T-helper 1 cell treated with Interleukin-12 subunit alpha and Interleukin-12 subunit beta and Interleukin-4 antibody, amounts not matched to agents 30 ng/mL and 1 ng/mL, for 36 hours (primary cell): Measurements from ENCODE around the gene IGFLR1. TPM values are rescaled to one million over a fixed set of nuclear protein-coding genes. Genes with fewer than 3 reads are reported as not detected.

Experiments
- intact Hi-C: fragments of 100-400 bp; cut with micrococcal nuclease; formaldehyde crosslinking; loops from one replicate; pipeline ENCODE4 v1.15.1; 2024
- total RNA-seq: library from RNA; stranded (reverse); gene quantifications from 2 replicates; pipeline ENCODE4 v1.2.3, GENCODE V29; 2022

IGFLR1 gene
- total RNA-seq, 1 donor from 2014 or later: 88.5 TPM

DNA sequence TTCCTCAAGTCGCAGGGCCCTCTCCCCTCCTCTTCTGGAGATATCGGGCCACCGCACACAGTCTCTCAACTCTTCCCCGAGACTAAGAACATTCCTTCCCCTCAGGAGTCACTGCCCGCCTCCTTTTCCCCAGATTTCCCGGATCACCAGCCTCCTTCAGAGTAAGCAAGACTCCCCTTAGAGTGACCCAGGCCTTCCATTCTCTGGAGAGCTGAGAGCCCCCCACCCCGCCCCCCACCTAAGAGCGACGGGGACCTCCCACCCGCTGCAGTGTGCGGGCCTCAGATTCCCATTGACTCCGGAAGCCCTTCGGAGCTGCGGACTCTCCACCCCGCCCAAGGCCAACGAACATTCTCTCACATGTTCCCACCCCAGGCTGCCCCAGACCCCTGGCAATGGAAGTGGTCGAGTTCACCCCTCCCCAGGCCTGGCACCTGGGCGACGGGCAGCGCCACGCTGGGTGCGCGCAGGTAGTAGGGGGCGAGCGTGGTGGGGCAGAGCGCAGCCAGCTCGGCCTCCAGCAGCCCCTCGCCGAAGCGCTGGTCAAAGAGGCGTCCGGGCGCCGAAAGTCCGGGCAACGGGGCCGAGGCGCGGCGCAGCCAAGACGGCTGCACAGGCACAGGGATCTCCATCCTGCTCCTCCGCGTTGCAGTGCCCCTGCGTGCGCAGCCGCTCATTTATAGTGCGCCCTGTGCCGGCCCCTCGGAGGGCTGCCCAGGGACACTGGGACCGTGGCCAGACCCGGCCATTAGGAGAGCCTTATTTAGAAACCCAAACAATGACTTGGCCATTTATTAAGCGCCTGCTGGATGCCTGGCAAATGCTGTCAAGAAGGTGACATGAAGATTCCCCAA, 14.4 kb upstream of the IGFLR1 start, which contains the start of gene HSPB6:
Gene HSPB6, minus strand, starts transcription at position 653 of the 854 bp plus-strand sequence. Its CDS starts 21 bp downstream, at position 632.
- intact Hi-C loops: no loop called here

DNA sequence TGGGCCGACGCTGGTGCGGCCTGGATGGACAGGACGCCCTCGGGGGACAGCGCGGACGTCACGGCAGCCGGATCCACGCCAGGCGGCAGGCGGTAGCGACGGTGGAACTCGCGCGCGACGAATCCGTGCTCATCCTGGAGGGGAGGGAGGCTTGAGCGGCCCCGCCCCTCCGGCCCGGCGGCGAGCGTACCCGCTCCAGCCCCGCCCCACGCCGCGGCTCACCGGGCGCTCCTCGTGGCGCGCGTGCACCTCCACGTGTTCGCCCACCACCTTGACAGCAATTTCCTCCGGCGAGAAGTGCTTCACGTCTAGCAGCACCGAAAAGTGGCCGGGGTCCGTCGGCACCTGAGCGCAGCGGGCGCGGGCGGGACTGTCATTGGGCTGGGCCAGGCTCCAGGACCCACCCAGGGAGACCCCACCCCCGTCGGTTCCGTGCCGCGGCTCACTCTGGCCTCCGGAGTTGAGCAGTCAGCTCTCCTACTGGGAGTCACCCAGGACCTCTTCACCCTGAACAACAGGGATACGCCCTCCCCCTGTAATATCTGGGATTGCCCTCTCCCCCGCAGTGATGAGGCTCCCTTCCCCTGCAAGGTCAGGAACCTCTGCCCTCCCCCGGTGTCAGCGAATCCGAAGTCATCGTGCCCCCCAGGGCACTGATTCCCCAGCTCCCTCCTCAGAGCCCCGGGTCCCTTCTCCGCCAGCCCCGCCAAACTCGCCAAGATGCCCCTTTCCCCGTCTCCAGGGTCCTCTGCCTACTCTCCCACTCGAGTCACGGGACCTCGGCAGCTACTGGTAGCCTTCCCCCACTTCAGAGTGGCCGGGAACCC, 13.5 kb upstream of the IGFLR1 start:
- intact Hi-C loops: no loop called here

DNA sequence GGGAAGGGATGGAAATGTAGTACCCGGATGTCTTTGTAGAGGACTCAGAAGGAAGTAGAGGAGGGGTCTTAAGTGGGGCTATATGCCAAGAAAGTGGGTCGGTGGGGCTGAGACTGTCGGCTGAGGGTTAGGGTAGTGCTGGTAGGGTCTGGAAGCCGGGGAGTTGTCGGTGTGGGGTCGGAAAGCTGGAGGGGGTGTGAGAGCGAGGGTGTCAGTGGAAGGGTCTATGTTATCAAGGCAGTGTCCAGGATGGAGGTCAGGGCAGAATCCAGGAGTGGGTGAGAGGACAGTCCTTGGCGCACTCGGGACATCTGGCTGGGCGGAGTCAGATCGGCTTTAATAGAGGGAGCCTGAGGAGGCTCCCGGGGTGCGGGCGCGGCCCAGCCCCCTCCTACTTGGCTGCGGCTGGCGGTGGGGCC, 12.9 kb upstream of the IGFLR1 start:
- intact Hi-C loops: no loop called here

DNA sequence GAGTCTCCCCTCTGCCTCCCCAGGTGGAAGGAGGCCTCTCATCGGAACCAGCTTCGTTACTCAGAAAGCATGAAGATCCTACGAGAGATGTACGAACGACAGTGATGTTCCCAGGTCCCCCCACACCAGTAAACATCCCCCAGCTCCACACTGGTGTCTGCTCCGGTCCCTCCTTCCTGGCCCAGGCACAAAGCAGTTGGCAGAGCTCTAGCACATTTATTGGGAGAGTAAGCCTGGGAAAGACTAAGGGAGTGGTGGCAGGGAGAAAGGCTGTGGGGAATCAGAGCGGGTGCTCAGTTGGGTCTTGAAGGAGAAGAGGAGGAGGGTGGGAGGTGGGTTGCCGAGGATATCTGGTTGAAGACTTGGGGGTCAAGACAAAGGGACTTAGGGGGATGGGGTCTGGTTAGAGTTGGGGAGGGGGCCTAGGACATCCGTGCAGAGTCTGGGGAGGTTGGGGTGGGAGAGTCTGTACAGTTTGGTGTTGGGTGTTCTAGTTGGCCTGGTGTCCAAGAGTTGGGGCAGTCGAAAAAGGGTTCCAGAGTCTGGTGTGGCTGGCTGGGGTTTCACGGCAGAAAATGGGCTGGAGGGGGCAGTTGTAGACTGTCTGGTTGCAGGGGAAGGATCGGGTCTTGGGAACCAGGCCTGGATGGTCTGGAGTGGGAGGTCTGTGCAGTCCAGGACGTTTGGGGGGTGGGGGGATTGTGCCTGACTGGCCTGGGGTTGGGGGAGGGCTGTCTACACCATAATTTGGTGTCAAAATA, 12.3 kb upstream of the IGFLR1 start:
- intact Hi-C loops: no loop called here

DNA sequence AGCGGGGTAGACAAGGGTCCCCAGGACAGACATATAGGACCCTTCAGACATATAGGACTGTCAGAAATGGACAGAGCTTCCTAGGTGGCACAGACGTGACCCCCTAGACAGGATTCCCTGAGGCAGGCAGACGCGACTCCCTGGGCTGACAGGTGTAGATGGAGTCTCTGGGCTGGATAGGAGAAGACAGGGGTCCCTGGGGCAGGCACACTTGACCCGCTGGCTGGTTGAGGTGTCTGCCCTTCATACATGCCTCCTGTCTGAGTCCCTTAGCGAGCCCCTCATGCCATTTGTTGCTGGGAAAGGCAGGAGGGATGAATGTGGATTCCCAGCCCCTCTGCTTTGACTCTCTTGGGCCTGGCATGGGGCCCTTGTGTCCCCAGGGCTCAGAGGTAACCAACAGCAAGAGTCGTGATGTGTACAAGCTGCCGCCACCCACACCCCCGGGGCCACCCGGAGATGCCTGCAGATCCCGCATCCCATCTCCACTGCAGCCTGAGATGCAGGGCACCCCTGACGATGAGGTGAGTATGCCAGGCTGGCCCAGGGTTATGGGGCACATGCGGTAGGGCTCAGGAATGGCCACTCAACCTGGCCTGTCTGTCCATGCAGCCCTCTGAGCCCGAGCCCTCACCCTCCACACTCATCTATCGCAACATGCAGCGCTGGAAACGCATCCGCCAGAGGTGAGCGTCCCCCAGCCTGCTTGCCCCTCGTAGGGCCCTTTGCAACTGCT, 11.6 kb upstream of the IGFLR1 start:
- intact Hi-C loops: no loop called here

DNA sequence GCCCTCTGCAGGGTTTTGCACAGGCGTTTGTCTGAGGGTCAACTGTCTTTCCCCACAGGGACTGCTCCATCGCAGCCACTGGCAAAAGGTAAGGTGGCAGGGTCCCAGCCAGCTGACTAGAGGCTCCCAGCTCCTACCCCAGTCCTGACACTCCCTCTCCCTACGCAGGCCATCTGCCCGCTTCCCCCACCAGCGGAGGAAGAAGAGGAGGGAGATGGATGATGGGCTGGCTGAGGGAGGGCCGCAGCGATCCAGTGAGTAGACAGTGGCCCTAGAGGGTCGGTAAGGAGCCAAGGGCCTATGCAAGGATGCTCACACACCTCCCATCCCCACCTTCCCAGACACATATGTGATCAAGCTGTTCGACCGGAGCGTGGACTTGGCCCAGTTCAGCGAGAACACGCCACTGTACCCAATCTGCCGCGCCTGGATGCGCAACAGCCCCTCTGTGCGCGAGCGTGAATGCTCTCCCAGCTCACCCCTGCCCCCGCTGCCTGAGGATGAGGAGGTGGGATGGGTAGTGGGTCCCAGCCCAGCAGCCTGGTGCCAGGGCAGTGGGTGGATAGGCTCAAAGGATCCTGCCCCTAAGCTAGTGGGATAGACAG, 10.6 kb upstream of the IGFLR1 start:
- intact Hi-C loops: no loop called here

DNA sequence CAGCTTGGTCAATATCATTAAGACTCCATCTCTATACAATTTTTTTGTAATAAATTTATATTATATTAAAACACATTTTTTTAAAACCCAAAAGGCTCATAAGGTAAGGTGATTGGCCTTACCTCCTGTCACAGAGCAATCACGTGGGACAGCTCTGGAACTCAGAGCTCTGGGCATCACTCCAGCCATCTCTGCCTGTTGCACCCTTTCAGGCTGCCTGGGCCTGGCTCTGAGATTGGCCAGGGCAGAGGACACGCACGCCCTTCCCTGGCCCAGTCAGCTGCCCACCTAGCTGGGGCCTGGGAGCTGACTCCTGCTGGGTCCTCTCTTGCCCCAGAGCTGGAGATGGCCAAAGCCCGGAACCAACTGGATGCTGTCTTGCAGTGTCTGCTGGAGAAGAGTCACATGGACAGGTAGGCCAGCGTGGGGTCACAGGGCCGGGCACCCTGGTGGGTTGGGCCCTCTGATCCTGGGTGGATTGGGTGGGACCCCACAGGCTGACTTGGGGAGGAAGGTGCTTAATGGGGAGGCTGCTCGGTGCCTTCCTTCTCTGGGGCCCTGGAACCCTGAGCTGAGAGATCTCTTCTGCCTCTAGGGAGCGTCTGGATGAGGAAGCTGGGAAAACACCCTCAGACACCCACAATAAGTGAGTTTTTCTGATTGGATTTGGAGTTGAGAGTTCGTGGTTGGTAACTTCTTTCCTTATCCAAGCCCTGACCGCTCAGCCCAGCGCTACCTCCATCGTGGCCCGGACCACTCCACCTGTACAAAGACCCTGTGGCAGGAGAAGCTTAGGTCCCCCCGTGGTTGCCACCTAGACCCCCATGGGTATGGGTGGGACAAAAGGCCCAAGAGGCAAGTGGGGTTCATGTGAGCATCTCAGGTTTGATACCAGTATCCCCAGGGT, 9.8 kb upstream of the IGFLR1 start:
- intact Hi-C loops: no loop called here

DNA sequence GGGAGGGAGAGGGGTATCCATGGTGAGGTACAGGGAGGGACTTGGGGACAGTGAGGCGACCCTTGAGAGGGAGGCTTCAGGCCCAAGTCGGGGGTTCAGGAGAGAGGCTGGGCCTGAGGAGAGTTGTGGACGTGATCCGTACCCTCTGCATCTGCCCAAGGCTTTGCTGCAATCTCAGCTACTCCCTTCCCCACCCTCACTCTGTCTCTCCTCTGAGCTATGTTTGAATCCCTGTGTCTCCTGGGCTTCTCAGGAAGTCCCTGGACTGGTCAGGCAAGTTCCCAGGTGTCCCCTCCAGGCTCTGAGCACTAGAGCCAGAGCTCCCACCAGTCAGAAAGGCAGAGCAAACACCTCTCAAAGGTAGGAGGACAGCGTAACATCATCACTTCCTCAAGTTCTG, 7.9 kb upstream of the IGFLR1 start:
- intact Hi-C loops: no loop called here

DNA sequence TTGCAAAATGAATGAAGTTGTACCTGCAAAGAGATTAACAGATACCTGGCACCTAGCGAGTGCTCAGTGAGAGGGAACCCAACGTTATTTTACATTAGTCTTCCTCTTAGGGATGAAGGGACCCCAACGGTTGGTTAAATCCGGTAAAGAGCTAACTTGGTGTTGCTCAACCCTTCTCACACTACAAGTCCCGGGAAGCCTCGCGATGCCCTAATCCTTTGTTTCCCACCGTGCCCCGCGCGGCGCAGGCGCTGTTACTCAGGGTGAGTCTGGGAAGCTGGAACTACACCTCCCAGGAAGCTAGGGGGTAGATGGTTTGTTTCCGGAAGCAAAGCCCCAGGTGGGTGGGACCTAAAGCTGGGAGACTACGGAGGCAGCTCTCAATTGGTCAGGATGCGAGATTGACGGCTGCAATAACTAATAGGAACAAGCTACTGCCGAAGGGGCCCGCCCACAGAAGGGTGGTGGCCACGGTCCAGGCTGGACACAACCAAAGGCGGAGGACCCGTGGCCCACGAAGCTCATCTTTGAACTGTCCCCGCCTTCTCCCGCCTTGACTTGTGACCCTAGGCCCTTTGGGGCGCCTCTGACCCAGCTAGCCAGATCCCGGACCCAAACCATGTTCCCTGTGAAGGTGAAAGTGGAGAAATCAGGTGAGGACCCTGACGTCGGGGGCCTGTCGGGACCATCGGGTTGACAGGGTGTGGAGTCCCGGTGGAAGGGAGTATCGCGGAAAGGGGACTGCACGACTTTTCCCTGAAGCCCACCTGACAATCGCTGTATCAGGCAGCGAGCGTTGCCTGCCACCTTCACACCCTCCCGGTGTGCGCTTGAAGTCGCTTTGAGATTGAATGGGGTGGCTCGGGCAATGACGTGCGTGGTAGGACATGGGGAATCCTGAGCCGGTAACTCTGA, 6.1 kb upstream of the IGFLR1 start, which contains the start of gene LIN37:
Gene LIN37, plus strand, starts transcription at position 471 of the 915 bp plus-strand sequence. Its CDS starts 149 bp downstream, at position 620.
- intact Hi-C loops: loop anchor here (1.0 to 10.0 kb wide), 16 partner anchors 8 to 1626 kb away; partner anchors contain the start of genes ALKBH6, ARHGAP33, HAUS5 and POLR2I

DNA sequence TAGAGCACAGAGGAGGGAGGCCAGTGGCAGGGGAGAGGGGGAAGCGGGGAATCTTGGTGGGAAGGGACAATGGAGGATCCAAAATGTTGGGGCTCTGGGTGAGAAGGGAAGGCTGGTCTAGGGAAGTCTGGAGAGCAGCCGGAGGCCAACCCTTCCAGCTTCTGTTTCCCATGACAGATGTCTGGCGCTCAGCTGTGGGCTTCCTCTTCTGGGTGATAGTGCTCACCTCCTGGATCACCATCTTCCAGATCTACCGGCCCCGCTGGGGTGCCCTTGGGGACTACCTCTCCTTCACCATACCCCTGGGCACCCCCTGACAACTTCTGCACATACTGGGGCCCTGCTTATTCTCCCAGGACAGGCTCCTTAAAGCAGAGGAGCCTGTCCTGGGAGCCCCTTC, 4.3 kb upstream of the IGFLR1 start:
- intact Hi-C loops: loop anchor here (5.0 to 10.0 kb wide), 3 partner anchors 1028 to 1628 kb away; partner anchors contain the start of genes SCGB2B2, ZNF302, ZNF527 and ZNF850

DNA sequence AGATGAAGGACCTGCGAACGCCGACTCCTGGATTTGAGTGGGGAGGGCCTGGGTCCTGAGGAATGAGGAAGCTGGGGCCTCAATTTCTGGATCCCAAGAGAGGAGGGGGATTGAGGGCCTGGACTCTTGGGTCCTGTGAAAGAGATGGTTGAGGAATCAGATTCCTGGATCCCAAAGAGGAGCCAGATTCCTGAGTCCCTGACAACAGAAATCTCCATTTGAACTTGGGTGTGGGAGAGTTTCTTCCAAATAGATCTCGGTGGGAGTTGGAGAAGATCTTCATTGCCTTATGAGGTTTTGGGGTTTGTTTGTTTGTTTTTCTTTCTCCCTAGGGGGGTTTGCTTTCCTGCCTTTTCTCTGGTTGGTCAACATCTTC, 3.8 kb upstream of the IGFLR1 start:
- intact Hi-C loops: loop anchor here (5.0 to 10.0 kb wide), 3 partner anchors 1029 to 1629 kb away; partner anchors contain the start of genes SCGB2B2, ZNF302, ZNF527 and ZNF850

DNA sequence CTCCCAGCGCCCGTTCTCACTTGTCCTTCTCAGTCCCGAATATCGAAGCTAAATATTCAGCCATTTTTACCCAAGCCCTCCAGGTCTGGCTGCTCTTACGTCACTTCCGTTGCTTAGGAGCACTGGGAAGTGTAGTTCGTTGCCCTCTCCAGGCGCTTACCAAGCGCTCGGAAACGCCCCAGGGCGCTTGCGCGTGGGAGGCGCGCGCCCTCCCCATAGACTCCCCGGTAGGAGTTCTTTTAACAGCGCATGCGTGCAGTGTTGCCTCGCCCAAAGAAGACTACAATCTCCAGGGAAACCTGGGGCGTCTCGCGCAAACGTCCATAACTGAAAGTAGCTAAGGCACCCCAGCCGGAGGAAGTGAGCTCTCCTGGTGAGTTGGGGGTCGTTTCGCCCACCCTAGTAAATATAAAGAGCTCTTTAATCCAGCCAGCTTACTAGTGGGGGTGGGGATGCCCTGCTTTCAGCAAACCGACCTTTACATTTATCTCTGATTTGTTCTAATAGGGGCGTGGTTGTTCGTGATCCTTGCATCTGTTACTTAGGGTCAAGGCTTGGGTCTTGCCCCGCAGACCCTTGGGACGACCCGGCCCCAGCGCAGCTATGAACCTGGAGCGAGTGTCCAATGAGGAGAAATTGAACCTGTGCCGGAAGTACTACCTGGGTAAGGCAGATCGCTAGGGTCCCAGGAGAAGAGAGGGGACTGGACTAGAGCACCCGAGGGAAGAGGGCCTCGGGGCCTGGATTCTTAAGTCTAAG, 3.3 kb upstream of the IGFLR1 start, which contains the start of the genes PSENEN and U2AF1L4:
Gene PSENEN, plus strand, starts transcription at position 324 of the 759 bp plus-strand sequence. Its CDS starts 280 bp downstream, at position 604.
Gene U2AF1L4, minus strand, starts transcription at position 91 of the 759 bp plus-strand sequence. Its CDS starts 27 bp downstream, at position 64.
- intact Hi-C loops: loop anchor here (1.0 to 10.0 kb wide), 12 partner anchors 29 to 1629 kb away; partner anchors contain the start of genes ARHGAP33, SCGB2B2, TMEM147 and ZNF302

DNA sequence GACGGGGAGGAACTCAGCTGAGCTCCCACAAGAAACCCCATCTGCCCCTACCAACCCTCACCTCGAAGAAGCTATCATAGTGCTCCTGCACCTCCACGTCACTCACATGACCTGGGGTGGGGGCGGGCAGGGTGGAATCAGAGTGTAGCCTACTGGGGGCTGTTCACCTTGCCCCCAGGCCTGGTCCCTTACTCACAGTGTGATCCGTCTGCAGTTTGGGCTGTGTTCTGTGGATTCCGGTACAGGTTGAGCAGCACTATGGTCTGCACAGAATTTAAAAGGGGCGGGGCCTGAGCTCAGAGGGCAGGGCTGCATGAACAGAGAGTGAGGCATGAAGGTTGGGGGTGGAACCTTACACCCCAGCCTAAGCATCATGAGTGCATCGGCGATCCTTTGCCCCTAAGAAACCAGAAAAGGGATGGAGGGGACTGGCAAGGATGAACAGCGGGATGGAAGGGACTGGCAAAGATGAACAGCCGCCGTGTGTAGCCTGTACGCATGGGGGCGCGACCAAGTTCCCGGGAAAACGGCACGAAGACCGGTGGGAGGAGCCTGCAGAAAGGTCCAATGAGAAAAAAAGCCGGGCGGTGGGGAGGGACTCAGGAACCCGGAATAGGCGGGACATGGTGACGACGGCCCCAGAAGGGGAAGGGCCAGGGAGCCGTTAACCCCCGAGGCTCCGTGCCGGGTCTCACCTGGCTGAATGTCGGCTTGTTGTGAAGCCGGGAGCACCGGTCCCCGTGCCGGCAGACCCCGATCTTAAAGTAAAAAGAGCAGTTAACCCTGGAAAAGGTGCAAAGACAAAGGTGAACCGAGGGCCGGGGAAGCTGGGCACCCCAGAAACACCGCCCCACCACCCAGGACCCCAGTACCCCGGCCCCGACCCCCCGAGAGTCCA, 2.4 kb upstream of the IGFLR1 start:
- intact Hi-C loops: loop anchor here (1.0 to 10.0 kb wide), 13 partner anchors 28 to 1630 kb away; partner anchors contain the start of genes ARHGAP33, HAUS5, SCGB2B2 and TMEM147

DNA sequence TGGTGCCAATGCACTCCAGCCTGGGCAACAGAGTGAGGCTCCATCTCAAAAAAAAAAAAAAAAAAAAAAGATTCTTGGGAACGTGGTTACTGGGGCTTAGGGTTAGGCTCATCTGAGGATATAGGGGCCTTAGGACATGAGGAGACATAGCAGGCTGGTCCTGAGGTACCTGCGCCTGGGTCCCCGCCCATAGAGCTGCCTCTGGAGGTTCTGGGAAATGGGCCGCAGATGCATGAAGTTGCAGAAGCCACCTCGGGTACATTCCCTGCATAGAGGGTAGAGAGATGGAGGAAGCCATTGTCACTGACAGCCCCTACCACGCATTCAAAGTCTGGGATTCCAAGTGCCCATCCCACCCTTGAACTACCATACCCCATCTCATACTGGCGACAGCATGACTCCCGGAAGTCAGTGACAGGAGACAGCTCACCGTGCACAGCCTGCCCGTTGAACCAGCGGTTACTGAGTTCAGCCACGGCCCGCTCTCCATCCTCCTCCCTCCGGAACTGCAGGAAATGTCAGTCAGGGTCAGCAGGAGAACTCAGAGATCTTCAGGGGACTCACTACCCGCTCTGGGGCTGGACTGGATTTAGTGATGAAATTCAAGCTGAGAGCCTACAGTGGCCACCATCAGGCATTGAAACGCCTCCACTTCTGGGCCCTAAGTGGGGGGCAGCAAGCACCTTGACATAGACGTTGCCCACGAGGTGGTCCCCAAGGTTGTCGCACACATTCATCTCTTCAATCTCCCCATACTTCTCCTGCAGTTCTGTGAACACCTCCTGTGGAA, 1.6 kb upstream of the IGFLR1 start:
- intact Hi-C loops: loop anchor here (1.0 to 10.0 kb wide), 8 partner anchors 27 to 1631 kb away; partner anchors contain the start of genes ARHGAP33, HAUS5, TMEM147 and ZNF527

DNA sequence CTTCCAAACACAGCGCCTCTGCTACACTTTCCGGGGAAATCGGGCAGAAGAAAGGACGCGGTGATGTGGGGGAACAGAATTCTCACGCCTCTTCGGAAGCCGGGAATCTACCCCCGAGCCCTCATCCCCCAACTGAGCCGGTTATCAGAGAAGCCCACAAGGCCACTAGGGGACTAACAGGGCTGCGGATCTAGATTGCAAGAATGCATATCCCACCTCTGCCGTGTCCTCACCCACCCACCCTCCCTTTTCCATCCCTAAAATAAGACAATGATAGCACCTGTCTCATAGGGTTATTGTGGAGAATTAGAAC, 1.1 kb downstream of the IGFLR1 start:
- intact Hi-C loops: loop anchor here (10.0 kb wide), 2 partner anchors 1034 to 1634 kb away; partner anchors contain the start of genes ZNF527 and ZNF850
